Measurements from ENCODE around the gene RNF213.

The RNF213 gene

DNA sequence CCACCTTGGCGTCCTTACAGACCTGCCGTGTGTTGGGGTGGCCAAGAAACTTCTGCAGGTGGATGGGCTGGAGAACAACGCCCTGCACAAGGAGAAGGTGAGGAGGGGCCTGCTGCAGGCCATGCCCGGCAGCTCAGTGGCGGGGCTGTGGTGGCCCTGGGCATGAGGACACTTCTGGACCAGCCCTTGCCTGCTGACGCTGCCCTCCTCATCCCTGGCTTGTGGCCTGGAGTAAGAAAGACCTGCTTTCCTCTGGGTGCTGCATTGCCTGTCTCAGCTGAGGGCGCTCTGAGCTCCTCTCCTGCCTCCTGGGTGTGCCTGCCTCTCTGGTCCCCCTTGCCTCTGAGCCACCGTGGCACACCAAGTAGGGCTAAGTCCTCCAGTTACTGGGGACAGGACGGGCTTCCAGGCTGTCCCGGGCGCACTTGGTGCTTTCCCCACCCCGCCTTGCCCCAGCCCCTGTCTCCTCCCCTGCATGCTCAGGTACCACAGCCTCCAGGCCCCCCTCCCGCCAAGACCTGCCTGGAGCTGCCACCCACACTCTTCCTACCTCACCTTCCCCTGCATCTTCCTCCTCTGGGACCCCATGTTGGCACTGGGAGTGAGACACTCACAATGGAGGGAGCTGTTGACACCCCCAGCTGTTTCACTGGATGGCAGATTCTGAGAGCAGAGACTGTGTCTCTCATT is 163.0 kb downstream of the RNF213 start:
- no peak for DNase-seq (ENCODE audit: low read depth)
- H3K4me3 ChIP-seq (replicated peaks; ENCODE audit: low read depth, low read length): no peak overlapping the region
- TF ChIP-seq, protein P1, sequence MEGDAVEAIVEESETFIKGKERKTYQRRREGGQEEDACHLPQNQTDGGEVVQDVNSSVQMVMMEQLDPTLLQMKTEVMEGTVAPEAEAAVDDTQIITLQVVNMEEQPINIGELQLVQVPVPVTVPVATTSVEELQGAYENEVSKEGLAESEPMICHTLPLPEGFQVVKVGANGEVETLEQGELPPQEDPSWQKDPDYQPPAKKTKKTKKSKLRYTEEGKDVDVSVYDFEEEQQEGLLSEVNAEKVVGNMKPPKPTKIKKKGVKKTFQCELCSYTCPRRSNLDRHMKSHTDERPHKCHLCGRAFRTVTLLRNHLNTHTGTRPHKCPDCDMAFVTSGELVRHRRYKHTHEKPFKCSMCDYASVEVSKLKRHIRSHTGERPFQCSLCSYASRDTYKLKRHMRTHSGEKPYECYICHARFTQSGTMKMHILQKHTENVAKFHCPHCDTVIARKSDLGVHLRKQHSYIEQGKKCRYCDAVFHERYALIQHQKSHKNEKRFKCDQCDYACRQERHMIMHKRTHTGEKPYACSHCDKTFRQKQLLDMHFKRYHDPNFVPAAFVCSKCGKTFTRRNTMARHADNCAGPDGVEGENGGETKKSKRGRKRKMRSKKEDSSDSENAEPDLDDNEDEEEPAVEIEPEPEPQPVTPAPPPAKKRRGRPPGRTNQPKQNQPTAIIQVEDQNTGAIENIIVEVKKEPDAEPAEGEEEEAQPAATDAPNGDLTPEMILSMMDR (IDR thresholded peaks at IDR 0.05; ENCODE audit: low read length, missing control alignments): no peak

- TF ChIP-seq, protein P1 (IDR thresholded peaks at IDR 0.05; ENCODE audit: low read length, missing control alignments): no peak
- no peak for DNase-seq (ENCODE audit: low read depth)
- no peak overlapping the region for H3K4me3 ChIP-seq (replicated peaks; ENCODE audit: low read depth, low read length)
These were observed 163.6 kb downstream of the RNF213 start for GRCh38 chr17:80424261-80424660.

DNA sequence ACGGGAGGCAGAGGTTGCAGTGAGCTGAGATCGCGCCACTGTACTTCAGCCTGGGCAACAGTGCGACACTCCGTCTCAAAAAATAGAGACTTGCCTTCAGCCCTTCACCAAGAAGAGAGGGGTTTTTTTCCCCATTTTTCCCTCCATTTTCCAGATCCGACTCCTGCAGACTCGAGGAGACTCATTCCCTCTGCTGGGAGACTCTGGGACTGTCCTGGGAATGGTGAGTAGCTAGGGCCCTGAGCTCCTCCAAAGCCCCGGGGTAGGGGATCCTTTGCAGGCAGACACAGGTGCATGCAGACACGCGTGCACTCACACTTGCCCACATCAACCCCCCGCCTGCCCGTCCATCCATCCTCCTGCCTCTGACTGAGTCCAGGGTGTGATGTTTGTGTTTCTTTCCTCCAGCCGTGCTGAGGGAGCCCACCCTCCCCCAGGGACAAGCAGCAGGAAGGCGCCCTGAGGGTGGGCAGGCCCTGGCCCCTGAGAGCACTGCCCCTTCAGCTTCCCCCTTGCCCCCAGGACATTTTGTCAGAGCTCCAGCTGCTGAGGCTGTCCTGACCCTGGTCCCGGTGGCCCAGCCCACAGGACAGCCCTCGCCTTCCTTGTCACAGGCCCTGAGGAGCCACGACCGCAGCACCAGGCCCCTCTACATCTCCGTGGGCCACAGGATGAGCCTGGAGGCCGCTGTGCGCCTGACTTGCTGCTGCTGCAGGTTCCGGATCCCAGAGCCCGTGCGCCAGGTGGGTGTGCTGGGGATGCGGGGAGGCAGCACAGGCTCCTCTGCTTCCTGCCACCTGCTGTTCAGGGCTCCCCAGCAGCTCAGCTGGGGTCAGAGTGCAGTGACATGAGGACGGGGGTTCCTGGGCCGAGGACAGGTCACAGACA is 164.5 kb downstream of the RNF213 start:
- TF ChIP-seq, protein P1 (IDR thresholded peaks at IDR 0.05; ENCODE audit: low read length, missing control alignments): no peak
- H3K4me3 ChIP-seq (replicated peaks; ENCODE audit: low read depth, low read length): no peak overlapping the region
- no peak for DNase-seq (ENCODE audit: low read depth)

GRCh38 chr17:80425835-80426426 is 165.3 kb downstream of the RNF213 start:
- H3K4me3 ChIP-seq (replicated peaks; ENCODE audit: low read depth, low read length): no peak overlapping the region
- TF ChIP-seq, protein P1 (IDR thresholded peaks at IDR 0.05; ENCODE audit: low read length, missing control alignments): no peak
- no peak for DNase-seq (ENCODE audit: low read depth)

- TF ChIP-seq, protein P1 (IDR thresholded peaks at IDR 0.05; ENCODE audit: low read length, missing control alignments): peak; percentile 79
- no peak overlapping the region for H3K4me3 ChIP-seq (replicated peaks; ENCODE audit: low read depth, low read length)
- peak; percentile 63 for DNase-seq (ENCODE audit: low read depth)
These were observed 166.1 kb downstream of the RNF213 start for GRCh38 chr17:80426671-80427326.

GRCh38 chr17:80427366-80428282 is 167.0 kb downstream of the RNF213 start:
- DNase-seq (ENCODE audit: low read depth): no peak
- H3K4me3 ChIP-seq (replicated peaks; ENCODE audit: low read depth, low read length): no peak overlapping the region
- TF ChIP-seq, protein P1 (IDR thresholded peaks at IDR 0.05; ENCODE audit: low read length, missing control alignments): no peak
